Measurements from ENCODE around the gene PROX1.

Gene PROX1

DNA sequence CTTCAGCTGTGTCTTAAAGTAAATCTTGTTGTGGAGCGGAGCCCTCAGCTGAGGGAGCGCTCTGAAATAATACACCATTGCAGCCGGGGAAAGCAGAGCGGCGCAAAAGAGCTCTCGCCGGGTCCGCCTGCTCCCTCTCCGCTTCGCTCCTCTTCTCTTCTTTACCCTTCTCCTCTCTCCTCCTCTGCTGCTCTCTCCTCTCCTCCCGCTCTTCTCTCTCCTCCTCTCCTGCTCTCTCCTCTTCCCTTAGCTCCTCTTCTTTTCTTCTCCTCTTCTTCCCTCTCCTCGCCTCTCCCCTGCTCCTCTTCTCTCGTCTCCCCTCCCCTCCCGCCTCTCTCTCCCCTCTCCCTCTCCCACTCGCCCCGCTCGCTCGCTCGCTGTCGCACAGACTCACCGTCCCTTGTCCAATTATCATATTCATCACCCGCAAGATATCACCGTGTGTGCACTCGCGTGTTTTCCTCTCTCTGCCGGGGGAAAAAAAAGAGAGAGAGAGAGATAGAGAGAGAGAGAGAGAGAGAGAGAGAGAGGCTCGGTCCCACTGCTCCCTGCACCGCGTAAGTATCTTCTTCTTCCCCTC is at the start of gene PROX1:
PROX1 (plus strand) TSS at position 47 of the 580 bp plus-strand sequence. CDS start 8,563 bp downstream, outside the sequence.
- DNase-seq: peak; percentile 99

GRCh38 chr1:213938776-213939175 is 49.0 kb upstream of the PROX1 start:
- DNase-seq: no peak

DNA sequence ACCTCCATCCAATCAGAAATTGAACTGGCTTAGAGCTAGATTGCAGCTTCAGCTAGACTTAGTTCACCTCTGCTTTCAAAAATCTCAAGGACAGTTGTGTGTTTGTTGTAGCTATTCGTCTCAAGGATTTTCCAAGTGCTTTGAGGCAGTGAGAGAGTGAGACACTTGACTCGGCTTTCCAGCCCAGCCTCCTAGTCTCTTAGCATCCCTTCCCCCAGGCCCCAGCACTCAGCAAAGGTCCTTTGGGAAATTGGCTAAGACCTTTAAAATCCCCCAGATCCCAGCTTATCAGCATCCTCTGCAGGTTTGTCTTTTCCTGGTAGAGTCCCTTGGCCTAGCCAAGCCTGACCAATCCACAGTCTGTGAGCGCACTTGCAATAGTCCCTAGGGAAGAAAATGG is 47.9 kb upstream of the PROX1 start:
- peak; percentile 83 for DNase-seq

- no peak for DNase-seq
These were observed 46.8 kb upstream of the PROX1 start for GRCh38 chr1:213940947-213941346.

DNA sequence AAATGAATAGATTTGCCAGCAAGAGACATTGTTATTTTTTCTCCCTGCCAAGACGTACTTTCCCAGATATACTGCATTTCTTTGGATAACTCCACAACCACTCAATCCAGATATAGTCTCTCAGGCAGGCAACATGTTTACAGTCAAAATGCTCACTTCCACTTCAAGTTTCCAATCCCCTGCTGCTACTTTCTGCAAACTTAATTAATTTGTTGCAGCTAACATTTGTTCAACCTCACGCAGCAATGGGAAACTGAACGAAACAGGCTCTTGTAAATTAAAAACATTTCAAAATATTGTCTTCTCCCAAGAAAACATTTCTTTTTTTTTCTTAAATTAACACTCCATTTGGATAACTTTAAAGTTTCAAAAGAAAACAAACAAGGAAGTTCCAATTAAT is 45.7 kb upstream of the PROX1 start:
- DNase-seq: no peak

- DNase-seq: no peak
These were observed 40.5 kb upstream of the PROX1 start for GRCh38 chr1:213947200-213947801.

- DNase-seq: no peak
These were observed 35.9 kb upstream of the PROX1 start for GRCh38 chr1:213951876-213952275.

DNA sequence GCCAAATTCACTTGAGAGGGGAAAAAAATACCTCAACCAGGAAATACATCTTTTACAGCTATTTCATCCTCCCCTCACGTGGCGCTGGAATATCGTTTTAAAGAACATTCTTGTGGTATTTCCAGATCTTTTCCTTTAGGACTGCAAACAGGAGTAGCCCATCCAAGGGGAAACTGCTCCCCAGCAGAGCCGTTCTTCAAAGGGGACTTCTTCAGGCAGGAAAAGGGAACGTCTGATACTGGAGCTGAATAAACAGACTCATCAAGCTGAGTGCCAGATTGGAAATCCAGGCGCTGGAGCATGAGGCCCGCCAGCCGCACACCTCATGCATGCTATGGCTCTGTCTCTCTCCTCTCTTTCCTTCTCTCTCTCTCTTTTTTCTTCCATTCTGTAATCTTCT is 34.0 kb upstream of the PROX1 start:
- no peak for DNase-seq

DNA sequence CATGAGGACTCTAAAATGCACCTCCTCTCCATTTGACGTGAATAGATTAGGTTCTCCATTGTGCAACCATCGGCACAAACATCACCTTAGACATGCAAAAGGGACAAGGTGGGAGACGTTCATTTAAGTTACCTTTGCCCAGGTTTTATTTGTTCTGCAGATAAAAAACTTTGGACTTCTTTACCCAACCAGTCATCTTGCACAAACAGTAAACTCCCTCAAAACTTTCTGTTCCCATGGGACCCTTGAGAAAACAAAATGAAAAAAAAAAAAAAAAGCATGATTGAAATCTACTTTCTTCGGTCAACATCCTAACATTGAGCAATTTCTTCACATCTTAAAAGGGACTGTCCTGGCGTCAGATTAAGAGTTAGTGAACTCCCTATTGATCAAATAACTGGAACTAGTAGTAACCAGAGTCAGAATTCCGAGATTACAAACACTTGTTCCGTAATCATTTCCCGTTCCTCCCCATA is 31.4 kb upstream of the PROX1 start:
- no peak for DNase-seq

GRCh38 chr1:213958346-213958745 is 29.4 kb upstream of the PROX1 start:
- no peak for DNase-seq

GRCh38 chr1:213960963-213961362 is 26.8 kb upstream of the PROX1 start:
- no peak for DNase-seq

GRCh38 chr1:213962508-213962907 is 25.3 kb upstream of the PROX1 start:
- DNase-seq: no peak

DNA sequence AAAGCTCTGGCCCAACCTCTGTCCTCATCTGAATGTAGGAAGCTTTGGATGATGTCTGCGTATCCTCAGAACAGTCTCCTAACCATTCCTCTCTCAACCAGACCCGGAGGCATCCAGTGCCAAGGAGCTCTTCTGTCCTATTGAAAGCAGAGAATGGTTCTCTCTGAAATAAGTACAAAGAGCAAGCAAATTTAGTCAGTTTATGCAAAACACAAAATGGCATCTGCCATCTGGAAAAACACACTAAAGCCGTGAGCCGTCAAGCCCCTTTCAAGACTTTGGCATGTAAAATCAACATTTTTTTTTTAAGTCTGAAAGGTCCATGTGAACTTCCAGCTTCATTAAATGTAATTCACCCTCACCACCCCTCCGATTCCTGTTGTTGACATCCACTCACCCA is 21.7 kb upstream of the PROX1 start:
- DNase-seq: no peak

- no peak for DNase-seq
These were observed 19.5 kb upstream of the PROX1 start for GRCh38 chr1:213968146-213968825.

DNA sequence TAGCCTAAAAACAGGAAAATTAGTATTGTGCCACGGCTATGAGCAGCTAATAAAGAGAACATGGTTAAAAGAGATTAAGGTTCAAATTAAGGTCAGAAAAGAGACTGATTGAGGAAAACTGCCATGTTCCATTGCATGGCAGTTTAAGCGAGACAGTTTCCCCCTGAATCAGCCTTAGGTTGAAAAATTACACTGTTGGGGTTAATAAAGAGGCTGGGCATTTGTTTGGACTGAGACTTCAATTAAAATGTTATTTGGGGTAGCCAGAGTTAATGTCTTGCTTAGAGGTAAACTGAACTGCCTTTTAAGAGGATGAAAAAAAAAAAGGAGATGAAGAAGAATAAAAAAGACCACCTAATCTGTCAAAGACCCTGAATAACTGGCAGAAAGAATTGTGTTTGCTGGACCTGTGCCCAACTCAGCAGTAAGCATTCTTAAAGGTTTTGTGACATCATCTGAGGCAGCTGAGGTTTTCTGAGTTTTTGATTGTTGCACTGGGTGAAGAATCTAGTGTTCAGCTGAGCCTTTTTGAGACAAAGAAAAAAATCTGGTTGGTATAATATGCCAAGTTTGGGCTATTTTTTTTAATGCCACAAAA is 17.7 kb upstream of the PROX1 start:
- DNase-seq: no peak

DNA sequence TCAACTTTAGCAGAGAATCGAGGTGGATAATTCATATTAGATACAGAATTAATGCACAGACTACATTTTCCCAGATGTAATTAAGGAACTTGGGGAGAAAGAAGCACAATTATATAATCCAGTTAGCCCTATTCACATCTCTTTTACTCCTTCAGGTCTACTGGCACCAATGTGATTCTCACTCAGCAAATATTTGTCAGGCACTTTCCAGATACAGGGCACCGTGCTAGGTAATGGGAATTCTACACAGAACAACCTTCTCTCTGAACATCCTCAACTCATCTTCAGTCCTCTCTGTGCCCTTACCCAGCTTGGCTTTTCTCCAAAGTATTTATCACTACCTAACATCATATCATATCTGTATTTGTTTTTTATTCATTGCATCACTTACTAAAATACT is 15.6 kb upstream of the PROX1 start:
- DNase-seq: no peak

DNA sequence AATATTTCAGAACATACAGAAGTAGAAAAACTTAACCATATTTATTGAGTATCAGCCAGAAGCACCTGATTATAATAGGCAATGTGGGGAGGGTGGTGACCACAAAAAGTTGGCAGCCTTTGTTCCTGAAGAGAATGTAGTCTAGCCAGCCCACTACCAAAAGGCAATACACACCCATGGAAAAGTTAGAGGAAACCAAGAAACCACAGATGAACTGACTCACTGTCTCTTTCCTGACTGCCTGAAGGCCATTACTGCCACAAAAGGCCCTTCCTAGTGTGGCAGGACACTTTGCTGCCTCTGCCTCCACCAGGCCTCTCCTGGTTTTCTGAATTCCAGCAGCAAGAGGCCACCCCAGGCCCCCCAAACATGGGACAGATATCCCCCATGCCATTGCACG is 14.6 kb upstream of the PROX1 start:
- no peak for DNase-seq

DNA sequence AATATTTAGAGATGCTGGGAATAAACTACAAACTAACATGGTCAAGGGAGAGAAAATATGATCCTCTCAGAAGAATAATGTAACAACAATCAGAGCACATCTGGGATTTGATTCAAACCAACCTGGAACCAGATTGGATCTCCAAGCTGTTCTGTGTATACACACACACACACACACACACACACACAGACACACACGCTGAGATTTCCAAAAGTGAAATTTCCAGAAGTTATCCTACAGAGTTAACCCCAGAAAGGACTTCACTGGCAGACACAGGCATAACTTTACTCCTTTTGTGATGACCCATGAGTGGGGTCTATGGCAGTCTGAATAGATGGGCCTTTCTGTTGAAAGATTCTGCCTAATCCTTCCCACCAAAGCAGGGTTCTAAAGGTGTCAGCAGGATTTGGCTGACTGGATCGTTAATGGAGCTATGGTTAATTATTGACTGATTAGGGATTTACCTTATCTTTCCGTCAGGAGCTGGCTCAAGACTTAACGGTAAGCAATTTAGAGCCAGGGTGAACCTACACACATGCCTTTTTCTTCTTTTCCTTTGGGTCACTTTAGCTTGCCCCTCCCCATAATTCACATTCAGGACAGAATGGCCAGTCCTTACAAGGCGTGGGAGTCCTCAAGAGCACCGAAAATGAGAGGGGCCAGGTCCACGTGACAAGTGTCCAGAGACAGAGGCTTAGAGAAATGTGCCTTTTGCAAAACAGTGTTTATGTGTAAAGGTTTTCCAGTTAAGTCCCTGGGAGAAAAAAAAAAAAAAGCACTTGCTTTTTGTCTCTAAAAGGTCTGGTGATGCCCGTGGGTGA is 10.9 kb upstream of the PROX1 start:
- DNase-seq: peak; percentile 86

- peak; percentile 62 for DNase-seq
These were observed 10.3 kb upstream of the PROX1 start for GRCh38 chr1:213977486-213977842.

DNA sequence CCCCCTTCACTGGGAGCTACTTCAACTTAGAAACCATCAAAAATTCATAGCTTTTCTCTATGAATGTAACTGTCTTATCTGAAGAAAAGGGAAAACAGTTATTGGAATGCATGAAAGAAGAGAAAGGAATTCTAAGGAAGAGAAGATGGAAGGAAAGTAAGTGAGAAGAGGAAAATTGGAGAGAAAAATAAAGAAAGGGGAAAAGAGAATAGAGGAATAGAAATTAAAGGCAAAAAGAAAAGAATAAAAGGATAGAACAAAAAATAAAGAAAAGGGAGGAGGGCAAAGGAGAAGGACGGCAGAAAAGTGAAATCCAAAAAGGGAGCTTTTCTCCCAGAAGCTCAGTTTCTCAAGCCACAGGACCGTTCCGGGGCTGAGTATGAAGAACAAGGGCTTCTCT is 9.9 kb upstream of the PROX1 start:
- no peak for DNase-seq

GRCh38 chr1:213979751-213980586 is 7.8 kb upstream of the PROX1 start:
- peak; percentile 39 for DNase-seq

- DNase-seq: no peak
These were observed 6.9 kb upstream of the PROX1 start for GRCh38 chr1:213980906-213981305.

Measured in NCI-H82 (cell line).